Heart left ventricle (tissue), 16 donors: ENCODE data around the gene CYP27C1. TPM values are rescaled to one million over a fixed set of nuclear protein-coding genes. Genes with fewer than 3 reads are reported as not detected.

Experiments used
- ATAC-seq, 4 donors: fragments of 200-7000 bp; cut with Tn5 transposase; one replicate each; pipeline ENCODE4 v1.9.1; 2020 to 2022; ENCODE audit warnings: moderate library complexity in 4 of 4, mild to moderate bottlenecking in 3 of 4, moderate number of reproducible peaks in 1 of 4
- DNase-seq, 5 donors: peaks; one replicate each; pipeline ENCODE4 v3.0.0-alpha.2; 2020
- H3K27ac ChIP-seq, 12 donors: fragments of 200-600 bp; sonication (generic) in 4 of 12; one replicate each; pipeline versions ENCODE4 v1.5.0 to v1.8.0; 2016 to 2022; ENCODE audit warnings: mild to moderate bottlenecking in 2 of 12
- H3K27me3 ChIP-seq, 9 donors: fragments of 200-600 bp; sonication (generic) in 2 of 9; one replicate each; pipeline versions ENCODE4 v1.5.1 to v1.8.0; 2016 to 2022; ENCODE audit warnings: mild to moderate bottlenecking in 3 of 9
- H3K36me3 ChIP-seq, 9 donors: fragments of 200-600 bp; sonication (generic) in 2 of 9; one replicate each; pipeline versions ENCODE4 v1.5.0 to v1.8.0; 2018 to 2022; ENCODE audit warnings: mild to moderate bottlenecking in 2 of 9
- H3K4me1 ChIP-seq, 12 donors: fragments of 200-600 bp; sonication (generic) in 4 of 12; one replicate each; pipeline versions ENCODE4 v1.5.0 to v1.8.0; 2016 to 2022; ENCODE audit warnings: mild to moderate bottlenecking in 3 of 12
- H3K4me3 ChIP-seq, 12 donors: fragments of 200-600 bp; sonication (generic) in 4 of 12; one replicate each; pipeline versions ENCODE4 v1.5.0 to v1.8.0; 2017 to 2022; ENCODE audit warnings: mild to moderate bottlenecking in 9 of 12, moderate library complexity in 4 of 12
- H3K9me3 ChIP-seq, 12 donors: fragments of 200-600 bp; sonication (generic) in 4 of 12; one replicate each; pipeline versions ENCODE4 v1.5.0 to v1.8.0; 2016 to 2022; ENCODE audit warnings: mild to moderate bottlenecking in 1 of 12
- POLR2A ChIP-seq, 2 donors: fragments of 450-650 bp; IDR thresholded peaks; one replicate each; pipeline ENCODE4 v1.6.1; 2017; ENCODE audit warnings: antibody characterized with exemption in 2 of 2, mild to moderate bottlenecking in 2 of 2, moderate library complexity in 2 of 2
- WGBS, 4 donors: extraction: QIAGEN DNeasy Blood & Tissue Kit in 2 of 4; methylation state at CpG; one replicate each; pipeline versions ENCODE4 v1.1.5 to v1.1.7; 2013 to 2018; 5-methylcytosine and 5-hydroxymethylcytosine counted together
- intact Hi-C, 10 donors: fragments of 100-400 bp; cut with DNase I; formaldehyde crosslinking; loops; one replicate each; pipeline versions ENCODE4 v1.11.1 to v1.14.2; 2022
- polyA plus RNA-seq, 2 donors: library from polyadenylated mRNA; stranded (reverse); fragments of 200-250 nt; gene quantifications; one replicate each; pipeline ENCODE4 v1.2.3, GENCODE V29; 2013
- total RNA-seq, 9 donors: library from RNA; depleted of rRNA in 2 of 9; stranded (reverse); fragments of >200 nt in 2 of 9; fragmentation: NEBNext Ultra II Directional in 3 of 9; extraction: Animal tissue kit (Norgen Biotek cat#: 25700) in 3 of 9; gene quantifications; one replicate each; pipeline versions ENCODE4 v1.1.0 to v1.2.4, GENCODE V29; 2016 to 2023
- TF ChIP-seq, protein P1 (sequence below), 12 donors: fragments of 200-600 bp; sonication (generic) in 4 of 12; IDR thresholded peaks; one replicate each; pipeline versions ENCODE4 v1.5.0 to v1.8.0; 2018 to 2022; ENCODE audit warnings: antibody characterized with exemption in 12 of 12, mild to moderate bottlenecking in 5 of 12
- donor health status: ischemic (EF 13 %, LVEDD 7.1; RV severe dilation, severe dysfunction).
- donor health status: healthy with polysubstance abuse.
- donor health status: DM: no; HTN: yes; CAD: no.
- donor health status: DM: no; HTN: no; CAD: no.
- donor health status: ischemic (EF 25% LVEDD 6.9; RV normal size, moderate dysfunction).
- donor health status: ischemic (EF 25% LVEDD 5.7; RV mildly dilated, moderate dysfunction).
- donor health status: healthy.
- donor health status: DM: yes; HTN: yes; CAD: no.
- donor health status: ischemic (EF 35%, LVEDD 5.7; RV mildly dilated, moderate dysfunction).
- donor health status: nonischemic (EF 11% LVEDD 7.7; RV severe dilation, severe dysfunction).
- donor health status: DM: yes; HTN: yes; CAD: no.
- donor health status: PGD.
- donor health status: ischemic (EF 29% LVEDD 5.4; RV normal size, mild dysfunction).
- donor health status: nonischemic (EF 23%, LVEDD 6.1; RV moderate dilation, normal function).

The CYP27C1 gene
- total and polyA plus RNA-seq, 11 donors, result 0.06 to 0.44 (median 0.12) TPM; not detected in 8

DNA sequence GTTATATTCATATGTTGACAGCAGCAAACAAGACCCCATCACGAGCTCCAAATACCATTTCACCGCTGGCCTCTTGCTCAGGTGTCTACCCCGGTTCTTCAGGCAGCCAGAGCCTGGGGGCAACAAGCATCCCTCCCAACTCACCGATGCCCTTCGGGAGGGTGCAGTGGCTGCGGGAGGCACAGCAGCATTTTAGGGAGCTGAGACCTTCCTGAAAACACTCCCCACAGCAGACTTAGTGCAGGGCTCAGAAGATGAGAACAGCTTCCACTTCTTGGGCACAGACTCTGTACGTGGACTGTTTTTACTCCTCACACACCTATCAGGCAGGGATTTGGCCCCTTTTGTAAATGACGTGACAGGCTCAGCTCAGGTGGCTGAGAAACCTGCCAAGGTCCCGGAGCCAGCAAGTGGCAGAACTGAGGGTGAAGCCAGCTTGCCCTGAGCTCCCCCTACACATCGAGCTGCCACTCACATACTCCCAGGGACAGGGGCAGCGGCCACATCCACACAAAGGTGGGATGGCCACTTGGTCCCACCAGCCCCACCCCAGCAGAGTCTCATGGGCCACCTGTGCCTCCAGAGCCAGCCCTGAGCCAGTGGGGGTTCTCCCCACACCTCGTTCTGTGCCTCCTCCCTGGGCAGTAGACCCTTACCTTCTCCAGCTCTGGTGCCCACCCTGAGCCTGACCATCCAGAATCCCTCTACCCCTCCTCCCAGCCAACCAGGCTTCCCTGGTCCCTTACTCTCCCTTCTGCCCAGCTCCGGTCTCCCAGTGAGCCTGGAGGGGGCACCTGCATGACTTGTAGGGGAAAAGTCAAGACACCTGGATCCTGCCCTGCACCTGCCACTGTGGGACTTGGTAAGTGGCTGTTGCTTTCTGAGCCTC is 28.5 kb downstream of the CYP27C1 start:
- Histone ChIP-seq H3K4me3 (no peak overlapping the region), H3K36me3 (no peaks in the 10 kb centered on the region), H3K9me3 (peaks cover 0 to 5% (median 0%) of the 10 kb centered on the region in 12 donors), H3K4me1 (peaks cover 0 to 14% (median 0%) of the 10 kb centered on the region in 12 donors), H3K27me3 (peaks cover 0 to 14% (median 0%) of the 10 kb centered on the region in 9 donors), H3K27ac (no peak overlapping the region)
- ATAC-seq, result peak in 2 of 4 donors; percentile 29 to 32
- intact Hi-C loops, result no loop called here
- no peak for DNase-seq
- no peak for TF ChIP-seq POLR2A (IDR thresholded peaks at IDR 0.05)
- TF ChIP-seq, protein P1, sequence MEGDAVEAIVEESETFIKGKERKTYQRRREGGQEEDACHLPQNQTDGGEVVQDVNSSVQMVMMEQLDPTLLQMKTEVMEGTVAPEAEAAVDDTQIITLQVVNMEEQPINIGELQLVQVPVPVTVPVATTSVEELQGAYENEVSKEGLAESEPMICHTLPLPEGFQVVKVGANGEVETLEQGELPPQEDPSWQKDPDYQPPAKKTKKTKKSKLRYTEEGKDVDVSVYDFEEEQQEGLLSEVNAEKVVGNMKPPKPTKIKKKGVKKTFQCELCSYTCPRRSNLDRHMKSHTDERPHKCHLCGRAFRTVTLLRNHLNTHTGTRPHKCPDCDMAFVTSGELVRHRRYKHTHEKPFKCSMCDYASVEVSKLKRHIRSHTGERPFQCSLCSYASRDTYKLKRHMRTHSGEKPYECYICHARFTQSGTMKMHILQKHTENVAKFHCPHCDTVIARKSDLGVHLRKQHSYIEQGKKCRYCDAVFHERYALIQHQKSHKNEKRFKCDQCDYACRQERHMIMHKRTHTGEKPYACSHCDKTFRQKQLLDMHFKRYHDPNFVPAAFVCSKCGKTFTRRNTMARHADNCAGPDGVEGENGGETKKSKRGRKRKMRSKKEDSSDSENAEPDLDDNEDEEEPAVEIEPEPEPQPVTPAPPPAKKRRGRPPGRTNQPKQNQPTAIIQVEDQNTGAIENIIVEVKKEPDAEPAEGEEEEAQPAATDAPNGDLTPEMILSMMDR (IDR thresholded peaks at IDR 0.05), result no peak
- whole genome bisulfite sequencing, 4 donors, result 81 to 87% (median 83%) methylated on average over 12 to 13 of the region's 13 CpGs

GRCh38 chr2:127188797-127189196 is 31.3 kb downstream of the CYP27C1 start:
- TF ChIP-seq, protein P1 (IDR thresholded peaks at IDR 0.05), result no peak
- no peak for TF ChIP-seq POLR2A (IDR thresholded peaks at IDR 0.05)
- H3K4me3 ChIP-seq, result no peak overlapping the region
- no peak for ATAC-seq
- intact Hi-C loops, result no loop called here
- H3K27me3 ChIP-seq, result peaks cover 0 to 11% (median 0%) of the 10 kb centered on the region in 9 donors
- no peak overlapping the region for H3K27ac ChIP-seq
- no peak for DNase-seq
- no peaks in the 10 kb centered on the region for H3K9me3 ChIP-seq
- peaks cover 0 to 12% (median under 1%) of the 10 kb centered on the region in 12 donors for H3K4me1 ChIP-seq
- WGBS, 4 donors, result 80 to 94% (median 92%) methylated on average over 8 of the region's 8 CpGs
- H3K36me3 ChIP-seq, result no peaks in the 10 kb centered on the region

GRCh38 chr2:127187831-127188230 is 32.3 kb downstream of the CYP27C1 start:
- intact Hi-C loops, result no loop called here
- WGBS, 4 donors, result 71 to 84% (median 73%) methylated on average over 10 of the region's 10 CpGs
- no peak overlapping the region for H3K4me3 ChIP-seq
- peaks cover 0 to 8% (median 0%) of the 10 kb centered on the region in 12 donors for H3K4me1 ChIP-seq
- DNase-seq (no peak), ATAC-seq (no peak)
- peaks cover 0 to 11% (median 0%) of the 10 kb centered on the region in 9 donors for H3K27me3 ChIP-seq
- TF ChIP-seq, protein P1 (IDR thresholded peaks at IDR 0.05), result no peak
- TF ChIP-seq POLR2A (IDR thresholded peaks at IDR 0.05), result no peak
- no peak overlapping the region for H3K27ac ChIP-seq
- no peaks in the 10 kb centered on the region for H3K36me3 ChIP-seq
- H3K9me3 ChIP-seq, result no peaks in the 10 kb centered on the region

GRCh38 chr2:127187081-127187775 is 32.9 kb downstream of the CYP27C1 start:
- 80 to 85% (median 83%) methylated on average over 17 of the region's 17 CpGs for WGBS, 4 donors
- intact Hi-C loops, result no loop called here
- H3K27ac ChIP-seq, result no peak overlapping the region
- no peaks in the 10 kb centered on the region for H3K36me3 ChIP-seq
- TF ChIP-seq, protein P1 (IDR thresholded peaks at IDR 0.05), result no peak
- no peak for TF ChIP-seq POLR2A (IDR thresholded peaks at IDR 0.05)
- no peak overlapping the region for H3K4me3 ChIP-seq
- DNase-seq (no peak), ATAC-seq (no peak)
- H3K27me3 ChIP-seq, result peaks cover 0 to 11% (median 0%) of the 10 kb centered on the region in 9 donors
- no peaks in the 10 kb centered on the region for H3K9me3 ChIP-seq
- peaks cover 0 to 8% (median 0%) of the 10 kb centered on the region in 12 donors for H3K4me1 ChIP-seq
